B cell (primary cell): Measurements from ENCODE around the gene MGMT. TPM values are rescaled to one million over a fixed set of nuclear protein-coding genes. Genes with fewer than 3 reads are reported as not detected.

Experiments used
- ATAC-seq: fragments of 200-7000 bp; cut with Tn5 transposase; one replicate; pipeline ENCODE4 v1.10.0; 2021; ENCODE audit warnings: low read depth, mild to moderate bottlenecking, moderate number of reproducible peaks, moderate library complexity
- CTCF ChIA-PET: fragments of 350-600 bp; sonication (Branson Sonifier 250); formaldehyde crosslinking; loops from one replicate; lab custom pipeline; 2021; ENCODE audit warnings: antibody characterized with exemption, inconsistent platforms; lab: Charles Lee
- POLR2A ChIA-PET: fragments of 350-600 bp; sonication (Branson Sonifier 250); formaldehyde crosslinking; loops from one replicate; lab custom pipeline; 2021; ENCODE audit warnings: antibody characterized with exemption; lab: Charles Lee
- DNase-seq: peaks from one replicate; pipeline ENCODE4 v3.0.0; 2013
- H2AFZ ChIP-seq: 2 replicates; pipeline ENCODE4 v1.6.1; 2012; ENCODE audit warnings: mild to moderate bottlenecking, low read depth, low read length; ENCODE audit not compliant: insufficient read depth, poor library complexity, severe bottlenecking
- H3K27ac ChIP-seq, 2 donors: 1 replicate in 1 of 2; 2 replicates in 1 of 2; pipeline ENCODE4 v1.5.1; 2012 to 2013; ENCODE audit warnings: low read length in 2 of 2, mild to moderate bottlenecking in 2 of 2, moderate library complexity in 1 of 2
- H3K27me3 ChIP-seq, 4 experiments: fragments of 200-600 bp in 1 of 4; sonication (generic) in 1 of 4; replicated peaks in 1 of 4; 1 replicate in 2 of 4; 2 replicates in 2 of 4; pipeline versions ENCODE4 v1.6.1 to v1.7.0; 2013 to 2016; ENCODE audit warnings: low read length in 3 of 4, mild to moderate bottlenecking in 2 of 4, mixed read lengths in 1 of 4, moderate library complexity in 1 of 4; ENCODE audit not compliant: insufficient read depth in 4 of 4, control insufficient read depth in 3 of 4; ENCODE audit errors: control extremely low read depth in 1 of 4
- H3K36me3 ChIP-seq, 2 experiments: replicated peaks in 1 of 2; 1 replicate in 1 of 2; 2 replicates in 1 of 2; pipeline versions ENCODE4 v1.6.1 to v1.7.1; 2013; ENCODE audit warnings: low read length in 1 of 2; ENCODE audit not compliant: insufficient read depth in 2 of 2, control insufficient read depth in 1 of 2; ENCODE audit errors: control extremely low read depth in 1 of 2, extremely low read depth in 1 of 2
- H3K4me1 ChIP-seq, 2 donors: fragments of 200-600 bp in 1 of 2; sonication (generic) in 1 of 2; 1 replicate in 1 of 2; 2 replicates in 1 of 2; pipeline versions ENCODE4 v1.5.1 to v1.6.1; 2013 to 2017; ENCODE audit warnings: low read length in 2 of 2; ENCODE audit not compliant: control insufficient read depth in 2 of 2, insufficient read depth in 2 of 2
- H3K4me2 ChIP-seq: replicated peaks from 2 replicates; pipeline ENCODE3; 2012; ENCODE audit warnings: mild to moderate bottlenecking, low read depth, low read length; ENCODE audit not compliant: poor library complexity, severe bottlenecking
- H3K4me3 ChIP-seq, 5 experiments: fragments of 200-600 bp in 1 of 5; sonication (generic) in 1 of 5; 1 replicate in 3 of 5; 2 replicates in 2 of 5; pipeline versions ENCODE4 v1.5.1 to v1.7.0; 2011 to 2016; ENCODE audit warnings: low read length in 4 of 5, mild to moderate bottlenecking in 4 of 5, low read depth in 2 of 5, control low read depth in 1 of 5, moderate library complexity in 1 of 5; ENCODE audit not compliant: insufficient read depth in 1 of 5; ENCODE audit errors: control extremely low read depth in 1 of 5, extremely low read depth in 1 of 5
- H3K79me2 ChIP-seq: fragments of 200-600 bp; sonication (generic); one replicate; pipeline ENCODE4 v1.6.0; 2016; ENCODE audit warnings: low read length; ENCODE audit not compliant: control insufficient read depth, insufficient read depth
- H3K9ac ChIP-seq: fragments of 200-600 bp; sonication (generic); 2 replicates; pipeline ENCODE4 v1.6.1; 2017; ENCODE audit warnings: mild to moderate bottlenecking, low read length, moderate library complexity
- H3K9me3 ChIP-seq, 3 donors: one replicate each; pipeline versions ENCODE4 v1.6.1 to v1.7.1; 2013; ENCODE audit warnings: low read length in 2 of 3; ENCODE audit not compliant: control insufficient read depth in 2 of 3, insufficient read depth in 1 of 3; ENCODE audit errors: control extremely low read depth in 1 of 3
- H4K20me1 ChIP-seq: 2 replicates; pipeline ENCODE4 v1.6.0; 2012; ENCODE audit warnings: mild to moderate bottlenecking, low read length; ENCODE audit not compliant: insufficient read depth, control insufficient read depth, poor library complexity, severe bottlenecking
- H3K27ac Mint-ChIP-seq: one replicate; pipeline ENCODE4 v1.8.0; 2021; ENCODE audit warnings: mixed read lengths
- H3K27me3 Mint-ChIP-seq: one replicate; pipeline ENCODE4 v1.8.0; 2021; ENCODE audit warnings: mixed read lengths
- H3K4me1 Mint-ChIP-seq: one replicate; pipeline ENCODE4 v1.8.0; 2021; ENCODE audit warnings: mixed read lengths
- H3K4me3 Mint-ChIP-seq: one replicate; pipeline ENCODE4 v1.8.0; 2021; ENCODE audit warnings: mixed read lengths
- H3K9me3 Mint-ChIP-seq: one replicate; pipeline ENCODE4 v1.8.0; 2022; ENCODE audit warnings: mixed read lengths; ENCODE audit not compliant: insufficient read depth
- CTCF ChIP-seq: fragments of 200-600 bp; IDR thresholded peaks from one replicate; pipeline ENCODE4 v1.8.0; 2022; ENCODE audit warnings: antibody characterized with exemption, mild to moderate bottlenecking
- EZH2 ChIP-seq: IDR thresholded peaks from 2 replicates; pipeline ENCODE4 v1.6.1; 2012; ENCODE audit warnings: borderline replicate concordance, low read depth, mild to moderate bottlenecking, moderate library complexity, low read length; ENCODE audit not compliant: insufficient read depth, poor library complexity, severe bottlenecking
- WGBS: methylation state at CpG from one replicate; pipeline ENCODE4 v1.1.5; 2013; ENCODE audit warnings: missing lambda C conversion rate; ENCODE audit not compliant: insufficient coverage; 5-methylcytosine and 5-hydroxymethylcytosine counted together
- intact Hi-C: fragments of 100-400 bp; cut with micrococcal nuclease; formaldehyde crosslinking; loops from one replicate; pipeline ENCODE4 v1.10.0; 2022
- polyA plus RNA-seq: library from polyadenylated mRNA; depleted of rRNA; stranded (reverse); fragments of >200 nt; gene quantifications from 2 replicates; pipeline ENCODE4 v1.2.3, GENCODE V29; 2012
- total RNA-seq, 2 donors: library from RNA; stranded (reverse); fragments of 120-200 nt in 1 of 2; gene quantifications; 1 replicate in 1 of 2; 2 replicates in 1 of 2; pipeline versions ENCODE4 v1.2.3 to v1.2.4, GENCODE V29; 2013 to 2022

The MGMT gene
- total and polyA plus RNA-seq, 2 donors (not counting 1 experiment from before 2014, with no cell fraction given), result 16.6 to 87.7 TPM

GRCh38 chr10:129424978-129425377 lies 42.1 kb upstream of the MGMT start:
- H3K9me3 ChIP-seq, result peaks cover 0 to 2% (median 0%) of the 10 kb centered on the region in 3 donors
- WGBS, result 88% methylated on average over 15 of the region's 15 CpGs
- POLR2A ChIA-PET, result no interaction called here
- ATAC-seq (no peak), DNase-seq (no peak)
- H3K79me2 ChIP-seq, result no peaks in the 10 kb centered on the region
- Mint-ChIP-seq H3K27ac (no peak overlapping the region), H3K9me3 (no peaks in the 10 kb centered on the region), H3K4me1 (no peaks in the 10 kb centered on the region), H3K4me3 (no peak overlapping the region), H3K27me3 (peaks cover 20% of the 10 kb centered on the region)
- CTCF ChIA-PET, result no interaction called here
- no peaks in the 10 kb centered on the region for H4K20me1 ChIP-seq
- no peak overlapping the region for H3K9ac ChIP-seq
- no peak overlapping the region for H3K27ac ChIP-seq
- H3K4me2 ChIP-seq, result no peak overlapping the region
- intact Hi-C loops, result no loop called here
- no peak for TF ChIP-seq EZH2
- no peak for TF ChIP-seq CTCF
- no peaks in the 10 kb centered on the region for H3K36me3 ChIP-seq
- H3K4me1 ChIP-seq, result no peaks in the 10 kb centered on the region
- H3K27me3 ChIP-seq, result no peaks in the 10 kb centered on the region
- H3K4me3 ChIP-seq, result no peak overlapping the region
- H2AFZ ChIP-seq, result no peak overlapping the region

GRCh38 chr10:129426606-129427005 lies 40.4 kb upstream of the MGMT start:
- CTCF ChIA-PET, result no interaction called here
- Histone ChIP-seq H3K36me3 (no peaks in the 10 kb centered on the region), H2AFZ (no peak overlapping the region), H3K9ac (no peak overlapping the region), H4K20me1 (no peaks in the 10 kb centered on the region), H3K79me2 (no peaks in the 10 kb centered on the region), H3K4me2 (no peak overlapping the region), H3K4me3 (no peak overlapping the region), H3K4me1 (no peaks in the 10 kb centered on the region), H3K27ac (no peak overlapping the region), H3K27me3 (no peaks in the 10 kb centered on the region), H3K9me3 (peaks cover 0 to 2% (median 0%) of the 10 kb centered on the region in 3 donors)
- H3K4me3 Mint-ChIP-seq, result no peak overlapping the region
- intact Hi-C loops, result no loop called here
- no peaks in the 10 kb centered on the region for H3K9me3 Mint-ChIP-seq
- ATAC-seq (no peak), DNase-seq (no peak)
- H3K27ac Mint-ChIP-seq, result no peak overlapping the region
- 0% methylated on average over 2 of the region's 6 CpGs for WGBS
- TF ChIP-seq EZH2 (no peak), CTCF (no peak)
- H3K27me3 Mint-ChIP-seq, result peaks cover 18% of the 10 kb centered on the region
- POLR2A ChIA-PET, result interaction anchor here (1.1 kb wide), 1 partner anchor 12 kb away, joined by 3 read pairs; no protein-coding TSS in a partner anchor
- H3K4me1 Mint-ChIP-seq, result no peaks in the 10 kb centered on the region
